ENCODE measurements around the gene PAFAH1B2.

The PAFAH1B2 gene

DNA sequence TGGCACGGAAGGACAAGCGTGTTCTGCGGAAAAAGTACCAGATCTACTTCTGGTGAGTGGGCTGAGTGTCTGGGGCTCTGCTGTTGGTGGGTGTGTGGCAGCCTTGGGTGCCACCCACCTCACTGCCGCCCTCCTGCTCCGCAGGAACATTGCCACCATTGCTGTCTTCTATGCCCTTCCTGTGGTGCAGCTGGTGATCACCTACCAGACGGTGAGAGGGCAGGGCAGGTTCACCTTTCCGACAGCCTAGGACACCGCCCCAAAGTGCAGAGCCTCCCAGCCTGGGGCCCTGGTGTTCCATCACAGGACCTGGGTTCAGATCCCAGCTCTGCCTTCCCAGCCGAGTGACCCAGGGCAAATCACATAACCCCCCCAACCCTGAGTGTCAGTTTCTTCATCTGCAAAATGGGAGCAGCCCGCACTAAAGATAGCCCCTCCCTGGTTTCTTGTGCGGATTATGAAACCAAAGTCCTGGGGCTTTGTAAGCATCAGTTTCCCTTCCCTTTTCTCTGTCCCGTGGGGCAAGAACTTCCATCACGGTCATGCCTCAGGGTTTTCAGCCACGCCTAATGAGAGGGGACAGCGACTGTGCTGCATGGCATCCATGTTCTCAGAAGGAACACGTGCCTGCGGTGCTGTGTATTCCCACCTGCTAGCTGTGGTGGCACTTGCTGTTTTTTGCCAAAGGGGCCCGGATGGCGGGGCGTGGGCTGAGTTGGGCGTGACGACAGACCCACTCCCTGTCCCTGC, 45.3 kb downstream of the PAFAH1B2 start:
- no peak for DNase-seq

DNA sequence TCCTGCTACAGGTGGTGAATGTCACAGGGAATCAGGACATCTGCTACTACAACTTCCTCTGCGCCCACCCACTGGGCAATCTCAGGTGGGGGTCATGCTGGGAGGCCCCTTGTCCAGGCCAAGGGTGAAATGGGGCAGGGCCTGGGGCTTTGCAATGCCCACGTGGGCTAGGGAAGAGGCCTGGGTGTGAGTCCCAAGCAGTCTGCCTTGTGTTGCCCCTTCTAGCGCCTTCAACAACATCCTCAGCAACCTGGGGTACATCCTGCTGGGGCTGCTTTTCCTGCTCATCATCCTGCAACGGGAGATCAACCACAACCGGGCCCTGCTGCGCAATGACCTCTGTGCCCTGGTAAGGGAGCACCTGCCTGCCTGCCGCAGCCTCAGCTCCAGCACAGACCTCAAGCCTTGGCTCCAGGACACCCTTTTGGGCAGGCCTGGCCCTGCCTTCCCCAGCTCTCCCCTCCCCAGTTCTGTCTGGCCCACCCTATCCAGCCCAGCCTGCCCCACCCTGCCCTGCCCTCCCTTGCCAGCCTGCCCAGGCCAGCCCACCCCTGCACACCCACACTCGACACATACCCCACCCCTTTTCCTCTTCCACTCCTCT, 46.0 kb downstream of the PAFAH1B2 start:
- no peak for DNase-seq

DNA sequence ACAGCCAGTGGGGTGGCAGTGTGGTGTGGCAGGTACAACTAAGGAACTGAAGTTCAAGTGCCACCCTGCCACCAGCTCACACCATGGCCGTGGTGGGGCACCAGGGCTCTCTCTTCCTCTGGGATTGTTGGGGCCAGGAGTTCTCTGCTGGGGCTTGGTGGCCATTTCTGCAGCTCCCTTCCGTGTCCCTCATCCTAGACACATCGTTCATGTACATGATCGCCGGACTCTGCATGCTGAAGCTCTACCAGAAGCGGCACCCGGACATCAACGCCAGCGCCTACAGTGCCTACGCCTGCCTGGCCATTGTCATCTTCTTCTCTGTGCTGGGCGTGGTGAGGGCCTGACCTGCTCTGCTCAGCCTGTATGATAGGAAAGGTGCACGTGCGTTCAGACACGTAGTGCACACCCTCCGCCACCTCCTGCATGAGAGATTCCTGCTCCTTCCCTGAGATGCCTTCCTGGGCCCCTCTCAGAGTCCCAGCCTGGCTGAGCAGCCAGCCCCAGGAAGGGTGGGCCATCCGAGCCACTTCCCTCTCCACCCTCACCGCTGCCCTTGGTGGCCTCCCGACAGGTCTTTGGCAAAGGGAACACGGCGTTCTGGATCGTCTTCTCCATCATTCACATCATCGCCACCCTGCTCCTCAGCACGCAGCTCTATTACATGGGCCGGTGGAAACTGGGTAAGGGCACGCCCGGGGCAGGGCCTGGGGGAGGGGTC, 47.8 kb downstream of the PAFAH1B2 start:
- no peak for DNase-seq

DNA sequence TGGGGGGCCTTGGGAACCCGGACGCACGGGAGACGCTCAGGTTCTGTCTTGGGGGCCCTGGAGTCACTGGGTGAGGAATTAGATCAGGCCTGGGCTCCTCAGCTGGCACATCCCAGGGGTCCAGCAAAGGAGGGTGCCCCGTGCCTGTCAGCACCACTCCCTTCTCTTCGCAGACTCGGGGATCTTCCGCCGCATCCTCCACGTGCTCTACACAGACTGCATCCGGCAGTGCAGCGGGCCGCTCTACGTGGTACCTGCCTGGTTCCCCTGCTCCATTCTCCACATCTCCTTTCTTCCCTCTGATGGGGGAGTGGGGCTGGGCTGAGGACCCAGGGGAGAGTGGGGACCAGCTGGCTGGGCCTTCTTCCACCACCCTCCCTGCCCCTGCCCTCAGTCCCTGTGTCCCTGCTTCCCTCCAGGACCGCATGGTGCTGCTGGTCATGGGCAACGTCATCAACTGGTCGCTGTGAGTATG, 48.4 kb downstream of the PAFAH1B2 start:
- DNase-seq, result no peak

DNA sequence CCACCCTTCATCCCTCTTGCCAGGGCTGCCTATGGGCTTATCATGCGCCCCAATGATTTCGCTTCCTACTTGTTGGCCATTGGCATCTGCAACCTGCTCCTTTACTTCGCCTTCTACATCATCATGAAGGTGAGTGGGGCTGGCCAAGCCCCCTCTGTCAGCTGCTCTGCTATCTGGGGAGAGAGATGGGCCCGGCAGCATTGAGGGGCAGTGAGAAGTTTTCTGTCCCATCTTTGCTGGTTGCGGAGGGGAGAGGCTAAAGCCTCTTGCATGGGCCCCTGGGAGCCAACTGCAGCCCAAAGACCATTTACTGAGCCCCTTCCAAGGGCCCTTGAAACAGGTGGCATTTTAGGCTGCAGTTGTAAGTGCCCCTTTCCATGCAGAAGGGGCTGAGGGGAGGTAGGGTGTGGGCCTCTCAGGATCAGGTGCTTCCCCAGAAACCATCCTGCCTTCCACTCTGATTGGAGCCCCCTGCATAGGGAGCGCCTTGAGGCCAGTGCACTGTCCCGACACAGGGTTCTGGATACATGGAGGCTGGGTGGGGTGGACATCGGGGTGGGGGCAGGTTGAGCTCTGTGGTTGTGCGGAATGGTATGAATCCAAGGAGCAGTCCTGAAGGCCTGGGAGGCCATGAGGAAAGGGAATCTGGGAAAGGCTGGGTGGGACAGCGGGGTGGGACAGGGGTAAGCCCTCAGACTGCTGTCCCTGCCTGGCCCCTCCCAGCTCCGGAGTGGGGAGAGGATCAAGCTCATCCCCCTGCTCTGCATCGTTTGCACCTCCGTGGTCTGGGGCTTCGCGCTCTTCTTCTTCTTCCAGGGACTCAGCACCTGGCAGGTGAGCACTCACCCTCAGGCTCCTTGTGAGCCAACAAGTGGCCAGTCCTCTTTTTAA, 49.3 kb downstream of the PAFAH1B2 start:
- DNase-seq, result no peak

DNA sequence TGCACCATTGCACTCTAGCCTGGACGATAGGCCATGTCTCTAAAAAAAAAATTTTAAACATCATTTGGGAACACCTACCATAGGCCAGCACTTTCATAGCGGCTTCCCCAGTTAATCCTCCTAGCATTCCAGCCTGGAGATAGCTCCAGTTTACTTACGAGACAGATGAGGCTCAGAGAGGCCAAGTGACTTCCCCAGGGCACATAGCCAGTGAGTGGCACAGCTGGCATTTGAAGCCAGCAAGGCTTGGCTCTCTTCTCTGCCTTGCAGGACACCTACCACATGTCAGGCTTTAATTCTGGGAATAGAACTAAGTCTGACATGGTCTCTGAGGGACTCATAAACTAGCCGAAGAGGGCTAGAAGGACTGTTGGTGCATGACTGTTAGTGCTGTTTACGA, 50.2 kb downstream of the PAFAH1B2 start:
- no peak for DNase-seq

DNA sequence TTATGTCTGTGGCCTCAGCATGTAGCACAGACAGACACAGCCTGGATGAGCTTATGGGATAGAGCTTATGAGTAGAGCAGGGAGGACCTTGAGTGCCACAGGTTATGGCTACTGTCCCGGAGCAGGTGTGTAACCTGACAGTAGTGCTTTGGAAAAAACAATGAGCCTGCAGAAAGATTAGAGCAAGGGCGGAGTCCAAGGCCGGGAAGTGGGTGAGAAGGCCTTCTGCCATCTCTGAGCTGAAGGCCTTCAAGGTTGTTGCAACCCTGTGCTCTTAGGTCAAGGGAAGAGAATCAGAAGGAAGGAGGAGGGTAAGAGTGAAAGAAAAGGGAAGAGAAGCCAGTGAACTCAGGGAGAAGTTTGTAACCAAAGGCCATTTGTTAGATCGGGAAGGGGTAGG, 51.2 kb downstream of the PAFAH1B2 start:
- no peak for DNase-seq

DNA sequence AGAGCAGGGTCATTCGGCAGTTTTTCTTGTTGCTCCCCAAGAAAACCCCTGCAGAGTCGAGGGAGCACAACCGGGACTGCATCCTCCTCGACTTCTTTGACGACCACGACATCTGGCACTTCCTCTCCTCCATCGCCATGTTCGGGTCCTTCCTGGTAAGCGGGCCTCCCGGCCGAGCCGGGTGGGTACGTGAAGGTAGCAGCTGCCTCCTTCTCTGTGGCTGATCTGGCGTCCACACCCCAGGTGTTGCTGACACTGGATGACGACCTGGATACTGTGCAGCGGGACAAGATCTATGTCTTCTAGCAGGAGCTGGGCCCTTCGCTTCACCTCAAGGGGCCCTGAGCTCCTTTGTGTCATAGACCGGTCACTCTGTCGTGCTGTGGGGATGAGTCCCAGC, 51.7 kb downstream of the PAFAH1B2 start:
- no peak for DNase-seq

DNA sequence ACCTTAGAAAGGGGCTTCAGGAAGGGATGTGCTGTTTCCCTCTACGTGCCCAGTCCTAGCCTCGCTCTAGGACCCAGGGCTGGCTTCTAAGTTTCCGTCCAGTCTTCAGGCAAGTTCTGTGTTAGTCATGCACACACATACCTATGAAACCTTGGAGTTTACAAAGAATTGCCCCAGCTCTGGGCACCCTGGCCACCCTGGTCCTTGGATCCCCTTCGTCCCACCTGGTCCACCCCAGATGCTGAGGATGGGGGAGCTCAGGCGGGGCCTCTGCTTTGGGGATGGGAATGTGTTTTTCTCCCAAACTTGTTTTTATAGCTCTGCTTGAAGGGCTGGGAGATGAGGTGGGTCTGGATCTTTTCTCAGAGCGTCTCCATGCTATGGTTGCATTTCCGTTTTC, 52.9 kb downstream of the PAFAH1B2 start:
- no peak for DNase-seq

DNA sequence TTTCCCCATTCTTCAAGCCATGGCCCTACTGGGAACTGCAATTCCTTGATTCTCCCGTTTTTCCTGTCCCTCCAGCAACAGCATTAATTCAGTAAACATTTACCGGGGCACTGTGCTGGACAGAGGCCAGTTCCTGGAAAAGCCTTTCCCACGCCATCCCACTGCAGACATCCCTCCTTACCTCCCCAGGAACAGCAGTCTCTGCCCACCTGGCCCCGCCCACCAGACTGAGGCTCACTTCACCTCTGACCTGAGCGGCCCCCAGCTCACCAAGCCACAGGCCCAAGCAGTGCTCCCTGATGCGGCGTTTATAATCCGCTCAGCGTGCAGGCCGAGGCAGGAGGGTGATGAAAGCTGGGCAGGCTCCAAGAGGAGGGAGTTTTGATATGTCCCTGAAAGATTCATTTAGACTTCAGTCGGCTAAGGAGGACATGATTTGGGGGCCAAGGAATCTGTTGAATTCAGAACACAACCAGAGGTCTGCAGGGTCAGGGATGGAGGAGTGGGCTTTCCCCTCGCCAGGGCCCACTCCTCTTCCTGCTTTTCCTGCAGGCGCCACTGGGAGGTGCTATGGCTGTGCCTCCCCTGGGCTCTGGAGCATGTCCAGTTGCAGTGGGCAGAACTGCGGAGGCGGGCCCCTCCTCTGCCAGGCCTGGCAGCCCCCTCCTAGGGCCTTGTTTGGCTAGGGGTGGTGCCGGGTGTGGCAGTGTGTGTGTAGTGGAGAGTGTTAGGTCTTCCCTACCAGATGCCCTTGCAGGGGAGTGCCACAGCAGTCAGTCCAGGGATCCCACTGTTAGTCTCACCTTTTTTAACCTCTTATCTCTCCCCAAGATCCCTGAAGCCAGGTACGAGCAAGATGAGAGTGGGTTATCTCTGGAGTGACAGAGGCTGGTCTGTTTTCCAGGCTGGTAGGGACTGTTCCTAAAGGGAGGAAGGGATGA, 53.7 kb downstream of the PAFAH1B2 start:
- DNase-seq, result no peak

DNA sequence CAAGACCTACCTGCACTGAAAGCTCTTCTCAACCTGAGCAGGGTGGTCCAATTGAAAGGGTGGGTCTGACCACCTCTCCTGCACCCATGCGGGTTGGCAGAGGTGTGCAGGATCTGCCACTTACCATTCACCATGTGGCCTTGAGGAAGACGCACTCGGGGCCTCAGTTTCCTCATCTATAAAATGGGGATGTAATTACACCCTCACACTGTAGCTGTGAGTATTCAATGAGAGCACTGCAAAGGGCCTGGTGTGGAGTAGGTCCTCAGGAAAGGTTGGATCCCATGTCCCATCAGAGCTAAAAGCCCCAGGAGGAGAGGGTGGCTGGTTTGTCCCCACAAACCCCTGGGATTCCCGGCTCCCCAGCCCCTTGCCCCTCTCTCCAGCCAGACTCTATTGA, 54.5 kb downstream of the PAFAH1B2 start:
- DNase-seq, result no peak

DNA sequence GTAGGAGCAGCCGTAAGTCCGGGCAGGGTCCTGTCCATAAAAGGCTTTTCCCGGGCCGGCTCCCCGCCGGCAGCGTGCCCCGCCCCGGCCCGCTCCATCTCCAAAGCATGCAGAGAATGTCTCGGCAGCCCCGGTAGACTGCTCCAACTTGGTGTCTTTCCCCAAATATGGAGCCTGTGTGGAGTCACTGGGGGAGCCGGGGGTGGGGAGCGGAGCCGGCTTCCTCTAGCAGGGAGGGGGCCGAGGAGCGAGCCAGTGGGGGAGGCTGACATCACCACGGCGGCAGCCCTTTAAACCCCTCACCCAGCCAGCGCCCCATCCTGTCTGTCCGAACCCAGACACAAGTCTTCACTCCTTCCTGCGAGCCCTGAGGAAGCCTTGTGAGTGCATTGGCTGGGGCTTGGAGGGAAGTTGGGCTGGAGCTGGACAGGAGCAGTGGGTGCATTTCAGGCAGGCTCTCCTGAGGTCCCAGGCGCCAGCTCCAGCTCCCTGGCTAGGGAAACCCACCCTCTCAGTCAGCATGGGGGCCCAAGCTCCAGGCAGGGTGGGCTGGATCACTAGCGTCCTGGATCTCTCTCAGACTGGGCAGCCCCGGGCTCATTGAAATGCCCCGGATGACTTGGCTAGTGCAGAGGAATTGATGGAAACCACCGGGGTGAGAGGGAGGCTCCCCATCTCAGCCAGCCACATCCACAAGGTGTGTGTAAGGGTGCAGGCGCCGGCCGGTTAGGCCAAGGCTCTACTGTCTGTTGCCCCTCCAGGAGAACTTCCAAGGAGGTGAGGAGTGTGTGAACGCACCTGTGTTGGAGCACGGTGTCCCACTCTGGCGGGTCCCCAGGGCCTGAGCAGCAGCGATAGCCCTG, 55.2 kb downstream of the PAFAH1B2 start, which contains the start of gene TAGLN:
Gene TAGLN (plus strand): TSS at position 318 of the 863 bp plus-strand sequence. CDS start 3,644 bp downstream, outside the sequence.
- no peak for DNase-seq

DNA sequence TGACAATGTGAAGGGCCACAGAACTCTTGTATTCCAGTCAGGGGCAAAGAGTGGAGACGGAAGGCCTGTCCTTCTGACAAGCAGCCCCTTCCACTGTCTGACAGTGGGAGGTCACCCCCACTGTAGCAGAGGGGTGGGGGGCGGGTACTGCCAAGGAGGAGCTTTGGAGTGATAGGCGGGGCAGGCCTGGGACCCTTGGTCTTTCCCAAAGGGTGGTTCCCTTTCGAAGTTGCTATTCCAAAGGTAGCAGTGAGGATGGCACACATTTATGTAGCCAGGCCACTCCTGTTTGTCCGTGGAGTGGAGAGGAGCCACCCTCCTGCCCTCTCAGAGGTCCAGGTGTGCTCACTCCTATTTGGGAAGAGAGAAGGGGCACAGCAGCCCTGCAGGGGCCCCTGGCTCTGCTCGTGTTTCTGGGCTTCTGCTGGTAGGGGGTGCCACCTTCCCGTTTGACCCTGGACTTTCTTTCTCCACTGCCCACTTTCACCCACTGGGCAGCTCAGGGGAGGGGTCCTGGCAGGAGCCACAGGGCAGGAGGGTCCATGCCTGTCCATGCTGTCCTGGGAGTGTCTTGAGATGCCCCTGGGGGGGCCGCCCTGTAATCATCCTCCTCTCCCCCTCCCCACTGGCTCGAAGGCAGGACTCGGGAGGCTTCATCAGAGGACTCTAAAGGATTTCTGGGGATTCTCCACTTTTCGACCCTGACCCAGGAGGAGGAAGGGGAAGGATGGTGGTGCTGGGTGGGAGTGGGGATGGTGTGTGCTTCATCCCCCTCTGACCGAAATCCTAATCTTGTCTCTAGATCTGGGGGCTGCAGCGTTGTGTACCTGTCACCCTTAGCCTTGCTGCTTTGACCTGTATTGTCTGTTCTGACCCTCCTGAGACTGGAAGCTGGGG, 56.1 kb downstream of the PAFAH1B2 start:
- DNase-seq, result no peak

DNA sequence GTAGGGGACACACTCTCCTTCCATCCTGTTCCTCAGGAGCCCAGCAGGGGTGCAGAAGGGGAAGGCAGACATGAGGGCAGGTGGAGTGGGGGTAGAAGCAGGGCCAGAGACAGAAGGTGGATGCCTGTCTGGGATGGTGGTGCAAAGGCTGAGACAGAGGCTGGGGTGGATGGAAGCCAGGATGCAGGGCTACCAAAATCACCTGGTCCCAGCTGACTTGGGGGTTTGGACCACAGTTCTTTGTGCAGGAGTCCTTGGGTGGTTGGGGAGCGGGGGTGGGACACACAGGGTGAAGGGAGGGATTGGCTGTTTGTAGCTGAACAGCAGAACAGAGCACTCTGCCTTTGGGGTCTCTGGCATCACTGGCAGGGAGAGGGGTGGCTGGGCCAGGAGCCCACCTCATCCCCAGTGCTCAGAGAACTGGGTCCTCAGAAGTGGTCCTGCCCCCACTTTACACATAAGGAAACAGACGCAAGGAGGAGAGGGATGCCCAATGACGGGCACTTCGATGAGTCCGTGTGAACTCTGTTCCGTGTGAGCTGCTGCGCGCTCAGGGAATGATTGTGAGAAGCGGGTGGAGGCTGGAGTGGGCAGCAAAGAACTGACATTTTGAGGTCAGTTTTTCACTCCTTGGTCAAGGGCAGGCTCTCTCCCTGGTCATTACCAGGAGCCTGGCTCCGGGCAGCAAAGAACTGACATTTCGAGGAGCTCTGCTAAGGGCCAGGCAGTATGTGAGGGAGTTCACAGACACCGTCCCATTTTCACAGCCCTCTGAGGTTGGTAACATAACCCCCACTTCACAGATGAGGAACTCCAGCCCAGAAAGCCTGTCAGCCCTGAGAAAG, 56.9 kb downstream of the PAFAH1B2 start:
- DNase-seq, result no peak

DNA sequence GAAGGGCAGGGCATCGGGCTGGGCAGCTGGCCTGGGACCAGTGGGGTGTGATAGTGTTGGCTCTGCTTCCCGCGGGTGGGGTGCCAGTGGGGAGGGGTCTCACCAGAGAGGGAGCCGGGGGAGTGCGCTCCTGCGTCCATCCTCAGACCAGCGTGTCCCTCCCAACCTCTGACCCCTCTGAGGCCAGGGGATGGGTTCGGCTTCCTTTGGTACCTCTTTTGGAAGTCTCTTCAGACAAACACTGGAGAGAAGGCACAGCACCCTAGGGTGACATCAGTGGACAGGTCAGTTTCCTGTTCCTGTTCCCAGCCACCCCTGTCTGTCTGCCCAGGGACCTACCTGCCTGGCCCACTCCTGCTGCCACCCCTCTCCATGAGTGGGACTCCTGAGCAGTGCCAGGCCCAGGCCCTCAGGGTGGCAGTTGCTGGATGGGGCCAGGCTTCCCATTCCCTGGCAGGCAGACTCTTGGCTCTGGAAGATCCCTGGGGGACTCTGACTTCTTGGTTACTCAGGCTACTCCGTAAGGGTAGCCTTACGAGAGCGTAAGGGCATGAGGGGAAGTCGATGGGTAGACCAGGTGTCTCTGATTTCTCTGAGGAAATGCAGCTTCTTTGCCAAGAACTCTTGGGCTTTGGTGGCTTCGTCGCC, 57.7 kb downstream of the PAFAH1B2 start:
- DNase-seq, result no peak

DNA sequence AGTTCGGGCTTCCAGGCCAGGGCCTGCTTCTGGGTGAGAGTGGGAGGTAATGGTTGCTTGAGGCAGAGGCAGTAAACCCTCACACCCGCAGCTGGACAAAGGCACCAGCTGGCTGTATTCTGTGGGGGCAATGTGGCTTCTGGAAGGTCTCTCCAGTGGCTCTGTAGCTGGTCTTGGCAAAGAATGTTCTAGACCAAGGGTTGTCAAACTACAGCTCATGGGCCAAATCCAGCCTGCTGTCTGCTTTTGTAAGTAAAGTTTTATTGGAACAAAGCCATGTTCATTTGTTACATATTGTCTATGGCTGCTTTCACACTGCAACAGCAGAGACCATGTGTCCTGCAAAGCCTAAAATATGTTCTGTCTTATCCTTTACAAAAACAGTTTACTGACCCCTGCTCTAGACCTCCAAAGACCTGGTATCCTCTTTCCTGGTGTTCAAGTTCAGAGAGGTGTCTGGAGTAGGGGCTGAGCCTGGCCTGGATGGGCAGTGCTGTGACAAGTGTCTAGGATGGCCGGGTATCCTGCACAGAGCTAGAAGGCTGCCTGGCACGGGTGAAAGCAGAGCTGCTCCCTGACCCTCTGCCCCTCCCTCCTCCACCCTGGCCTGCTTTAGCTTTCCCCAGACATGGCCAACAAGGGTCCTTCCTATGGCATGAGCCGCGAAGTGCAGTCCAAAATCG, 58.4 kb downstream of the PAFAH1B2 start:
- no peak for DNase-seq

DNA sequence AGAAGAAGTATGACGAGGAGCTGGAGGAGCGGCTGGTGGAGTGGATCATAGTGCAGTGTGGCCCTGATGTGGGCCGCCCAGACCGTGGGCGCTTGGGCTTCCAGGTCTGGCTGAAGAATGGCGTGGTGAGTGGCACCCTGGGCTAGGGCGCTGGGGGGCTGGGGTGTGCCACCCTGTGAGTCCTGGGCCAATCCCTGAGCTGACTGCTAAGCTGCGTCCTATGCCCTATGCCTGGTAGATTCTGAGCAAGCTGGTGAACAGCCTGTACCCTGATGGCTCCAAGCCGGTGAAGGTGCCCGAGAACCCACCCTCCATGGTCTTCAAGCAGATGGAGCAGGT, 59.0 kb downstream of the PAFAH1B2 start:
- no peak for DNase-seq

All from T-helper 2 cell (primary cell).